Ovary (tissue), 9 donors: ENCODE results near the gene PDIA6. TPM values are rescaled to one million over a fixed set of nuclear protein-coding genes. Genes with fewer than 3 reads are reported as not detected.

Experiments
- DNase-seq, 5 donors: peaks; one replicate each; pipeline ENCODE4 v3.0.0-alpha.2; 2019 to 2020
- H3K27ac ChIP-seq, 2 donors: fragments of 200-600 bp; one replicate each; pipeline versions ENCODE4 v1.5.1 to v1.8.0; 2019 to 2022
- H3K27me3 ChIP-seq: fragments of 200-600 bp; one replicate; pipeline ENCODE4 v1.8.0; 2022
- H3K36me3 ChIP-seq: fragments of 200-600 bp; sonication (generic); one replicate; pipeline ENCODE4 v1.5.1; 2019
- H3K4me1 ChIP-seq: one replicate; pipeline ENCODE4 v1.8.1; 2013; ENCODE audit warnings: mild to moderate bottlenecking, moderate library complexity; ENCODE audit not compliant: insufficient read depth
- H3K4me3 ChIP-seq: fragments of 200-600 bp; sonication (generic); one replicate; pipeline ENCODE4 v1.5.1; 2017
- H3K9me3 ChIP-seq, 2 donors: fragments of 200-600 bp in 1 of 2; sonication (generic) in 1 of 2; one replicate each; pipeline versions ENCODE4 v1.5.1 to v1.8.1; 2013 to 2019; ENCODE audit warnings: mild to moderate bottlenecking in 1 of 2, moderate library complexity in 1 of 2
- EP300 ChIP-seq: sonication (generic); formaldehyde crosslinking; IDR thresholded peaks from one replicate; pipeline ENCODE4 v1.6.1; 2017; ENCODE audit warnings: antibody characterized with exemption
- POLR2A ChIP-seq: fragments of 450-650 bp; IDR thresholded peaks from one replicate; pipeline ENCODE4 v1.6.1; 2017; ENCODE audit warnings: antibody characterized with exemption, mild to moderate bottlenecking, moderate library complexity
- WGBS, 3 donors: extraction: QIAGEN DNeasy Blood & Tissue Kit in 1 of 3; methylation state at CpG; one replicate each; pipeline versions ENCODE4 v1.1.5 to v1.1.7; 2013 to 2017; 5-methylcytosine and 5-hydroxymethylcytosine counted together
- intact Hi-C, 4 donors: fragments of 100-400 bp; cut with DNase I; formaldehyde crosslinking; loops; one replicate each; pipeline versions ENCODE4 v1.11.0 to v1.15.1; 2022 to 2023
- polyA plus RNA-seq, 2 donors: library from polyadenylated mRNA; stranded (reverse); fragments of 200-250 nt in 1 of 2; fragments of 350-450 nt in 1 of 2; fragmentation: Illumina TruSeq in 1 of 2; extraction: RNeasy Lipid Tissue Mini Kit (QIAGEN cat#74804) in 1 of 2; gene quantifications; one replicate each; pipeline ENCODE4 v1.2.3, GENCODE V29; 2013 to 2014
- total RNA-seq, 7 donors: library from RNA; depleted of rRNA in 2 of 7; stranded (reverse); fragments of >200 nt in 2 of 7; fragmentation: NEBNext Ultra II Directional in 3 of 7; extraction: Animal tissue kit (Norgen Biotek cat#: 25700) in 3 of 7; gene quantifications; one replicate each; pipeline versions ENCODE4 v1.1.0 to v1.2.4, GENCODE V29; 2016 to 2023
- TF ChIP-seq, protein P1 (sequence below), 3 donors: fragments of 450-650 bp in 2 of 3; fragments of 200-600 bp in 1 of 3; IDR thresholded peaks; one replicate each; pipeline versions ENCODE4 v1.5.1 to v1.8.0; 2016 to 2022; ENCODE audit warnings: antibody characterized with exemption in 3 of 3, mild to moderate bottlenecking in 1 of 3
- donor health status: DM: no; HTN: no; CAD: no; lungs with moderate emphysema.
- donor health status: DM: no; HTN: no; CAD: no.
- donor health status: Bipolar disorder and iron deficiency.
- donor health status: DM: yes; HTN: yes; CAD: no.
- donor health status: DM: no; HTN: no; CAD: no.
- donor health status: DM: yes; HTN: yes; CAD: no.

The PDIA6 gene
- total and polyA plus RNA-seq, 9 donors: 60.6 to 220 (median 109) TPM

DNA sequence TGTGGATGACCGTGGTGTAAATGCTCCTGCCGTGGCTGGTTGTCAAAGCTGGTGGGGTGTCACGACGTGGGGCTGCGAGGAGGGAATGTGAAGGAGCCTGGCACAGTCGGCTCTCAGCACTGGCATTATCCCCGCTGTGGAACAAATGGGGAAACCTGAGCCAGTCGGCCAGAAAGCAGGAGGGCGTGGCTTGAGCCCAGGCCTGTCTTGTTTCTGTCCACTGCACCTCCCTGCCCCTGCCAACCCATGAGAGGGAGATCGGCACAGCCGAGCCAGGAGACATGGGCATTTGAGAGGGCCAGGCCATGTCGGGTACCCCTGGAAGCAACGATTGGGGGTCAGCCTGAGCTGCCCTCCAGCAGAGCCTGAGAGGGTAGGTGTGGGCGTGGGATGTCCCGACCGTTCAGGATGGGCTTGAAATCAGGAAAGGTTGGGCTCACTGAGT is 44.5 kb downstream of the PDIA6 start:
- H3K36me3 ChIP-seq: no peaks in the 10 kb centered on the region
- 63 to 66% (median 65%) methylated on average over 16 of the region's 16 CpGs for WGBS, 3 donors
- TF ChIP-seq, protein P1, sequence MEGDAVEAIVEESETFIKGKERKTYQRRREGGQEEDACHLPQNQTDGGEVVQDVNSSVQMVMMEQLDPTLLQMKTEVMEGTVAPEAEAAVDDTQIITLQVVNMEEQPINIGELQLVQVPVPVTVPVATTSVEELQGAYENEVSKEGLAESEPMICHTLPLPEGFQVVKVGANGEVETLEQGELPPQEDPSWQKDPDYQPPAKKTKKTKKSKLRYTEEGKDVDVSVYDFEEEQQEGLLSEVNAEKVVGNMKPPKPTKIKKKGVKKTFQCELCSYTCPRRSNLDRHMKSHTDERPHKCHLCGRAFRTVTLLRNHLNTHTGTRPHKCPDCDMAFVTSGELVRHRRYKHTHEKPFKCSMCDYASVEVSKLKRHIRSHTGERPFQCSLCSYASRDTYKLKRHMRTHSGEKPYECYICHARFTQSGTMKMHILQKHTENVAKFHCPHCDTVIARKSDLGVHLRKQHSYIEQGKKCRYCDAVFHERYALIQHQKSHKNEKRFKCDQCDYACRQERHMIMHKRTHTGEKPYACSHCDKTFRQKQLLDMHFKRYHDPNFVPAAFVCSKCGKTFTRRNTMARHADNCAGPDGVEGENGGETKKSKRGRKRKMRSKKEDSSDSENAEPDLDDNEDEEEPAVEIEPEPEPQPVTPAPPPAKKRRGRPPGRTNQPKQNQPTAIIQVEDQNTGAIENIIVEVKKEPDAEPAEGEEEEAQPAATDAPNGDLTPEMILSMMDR (IDR thresholded peaks at IDR 0.05): no peak
- TF ChIP-seq POLR2A (no peak), EP300 (no peak)
- no peaks in the 10 kb centered on the region for H3K9me3 ChIP-seq
- no peaks in the 10 kb centered on the region for H3K4me1 ChIP-seq
- H3K4me3 ChIP-seq: no peak overlapping the region
- DNase-seq: no peak
- intact Hi-C loops: no loop called here
- no peaks in the 10 kb centered on the region for H3K27me3 ChIP-seq
- no peak overlapping the region for H3K27ac ChIP-seq

DNA sequence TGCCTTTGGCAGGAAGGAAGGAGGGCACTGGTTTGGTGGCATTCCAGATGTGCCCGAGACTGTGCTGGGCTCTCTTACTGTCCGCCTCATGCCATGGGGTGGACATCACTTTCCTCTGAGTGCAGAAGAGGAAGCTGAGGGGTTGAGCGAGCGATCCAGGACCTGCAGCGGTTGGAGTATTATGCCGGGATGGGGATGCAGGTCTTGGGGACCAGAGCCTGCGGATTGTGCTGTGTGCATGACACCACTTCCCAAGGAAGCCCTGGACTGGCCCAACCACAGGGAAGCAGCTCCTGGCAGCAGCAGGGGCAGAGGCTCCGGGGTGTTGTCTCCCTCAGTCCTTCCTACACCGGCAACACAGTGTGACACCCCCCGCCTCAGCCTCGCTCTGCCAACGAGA is 46.7 kb downstream of the PDIA6 start:
- H3K9me3 ChIP-seq: no peaks in the 10 kb centered on the region
- TF ChIP-seq EP300: no peak
- TF ChIP-seq, protein P1 (IDR thresholded peaks at IDR 0.05): no peak
- TF ChIP-seq POLR2A: no peak
- H3K4me3 ChIP-seq: no peak overlapping the region
- H3K27me3 ChIP-seq: no peaks in the 10 kb centered on the region
- intact Hi-C loops: no loop called here
- 88 to 91% (median 91%) methylated on average over 12 of the region's 12 CpGs for WGBS, 3 donors
- DNase-seq: no peak
- no peak overlapping the region for H3K27ac ChIP-seq
- H3K4me1 ChIP-seq: no peaks in the 10 kb centered on the region
- H3K36me3 ChIP-seq: no peaks in the 10 kb centered on the region

DNA sequence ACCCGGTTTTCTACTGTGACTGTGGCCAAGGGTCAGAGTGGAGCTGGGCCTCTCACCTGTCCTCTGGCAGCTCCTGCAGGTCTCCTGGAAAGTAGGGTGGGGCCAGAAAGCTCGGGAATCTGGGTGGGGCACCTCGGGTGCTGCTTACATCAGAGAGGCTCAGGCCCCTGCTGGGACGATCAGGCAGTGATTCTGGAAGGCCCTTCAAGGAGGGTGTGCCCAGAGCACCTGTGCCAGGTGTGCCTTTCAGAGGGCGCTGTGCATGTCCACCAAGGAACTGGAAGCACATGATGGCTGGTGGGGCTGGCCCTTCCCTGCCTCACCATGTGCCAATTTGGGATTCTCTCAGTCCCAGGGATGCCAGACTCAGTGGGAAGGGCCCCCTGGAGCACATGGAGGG is 47.1 kb downstream of the PDIA6 start:
- Histone ChIP-seq H3K27ac (no peak overlapping the region), H3K4me3 (no peak overlapping the region), H3K4me1 (no peaks in the 10 kb centered on the region), H3K36me3 (no peaks in the 10 kb centered on the region), H3K27me3 (no peaks in the 10 kb centered on the region), H3K9me3 (no peaks in the 10 kb centered on the region)
- TF ChIP-seq POLR2A (no peak), EP300 (no peak)
- TF ChIP-seq, protein P1 (IDR thresholded peaks at IDR 0.05): no peak
- 54 to 65% (median 56%) methylated on average over 3 to 5 of the region's 5 CpGs for WGBS, 3 donors
- no peak for DNase-seq
- intact Hi-C loops: no loop called here

GRCh38 chr2:10764896-10765295 is 47.7 kb downstream of the PDIA6 start:
- 68 to 83% (median 79%) methylated on average over 4 of the region's 4 CpGs for WGBS, 3 donors
- Histone ChIP-seq H3K9me3 (no peaks in the 10 kb centered on the region), H3K27me3 (no peaks in the 10 kb centered on the region), H3K4me1 (no peaks in the 10 kb centered on the region), H3K36me3 (no peaks in the 10 kb centered on the region), H3K27ac (no peak overlapping the region), H3K4me3 (no peak overlapping the region)
- peak in 1 of 5 donors; percentile 10 for DNase-seq
- TF ChIP-seq, protein P1 (IDR thresholded peaks at IDR 0.05): no peak
- TF ChIP-seq POLR2A (no peak), EP300 (no peak)
- intact Hi-C loops: no loop called here
